HEK293 (cell line): ENCODE results near the gene BAIAP3.

ENCODE experiments used
- CTCF ChIA-PET: fragments of 350-600 bp; formaldehyde crosslinking; extraction: SDS; loops from one replicate; lab custom pipeline; 2021; ENCODE audit warnings: antibody characterized with exemption; lab: Yijun Ruan, JAX
- POLR2A ChIA-PET: fragments of 300-600 bp; formaldehyde crosslinking; extraction: SDS; loops from one replicate; lab custom pipeline; 2020; ENCODE audit warnings: antibody characterized with exemption, inconsistent platforms; lab: Yijun Ruan, JAX
- H3K27ac ChIP-seq: fragments of 200-500 bp; sonication (Bioruptor generic); 2 replicates; pipeline ENCODE4 v1.5.1; 2014; ENCODE audit warnings: low read depth, low read length, control low read depth, inconsistent platforms; ENCODE audit errors: extremely low read depth
- H3K36me3 ChIP-seq, 2 experiments: fragments of 200-500 bp in 1 of 2; sonication (Bioruptor generic) in 1 of 2; 1 replicate in 1 of 2; 2 replicates in 1 of 2; pipeline ENCODE4 v1.5.1; 2014 to 2017; ENCODE audit warnings: inconsistent platforms in 2 of 2, low read length in 2 of 2; ENCODE audit not compliant: control insufficient read depth in 2 of 2, insufficient read depth in 1 of 2
- H3K4me1 ChIP-seq: fragments of 200-500 bp; sonication (Bioruptor generic); 2 replicates; pipeline ENCODE4 v1.5.1; 2014; ENCODE audit warnings: mild to moderate bottlenecking, low read length, inconsistent platforms; ENCODE audit not compliant: control insufficient read depth, insufficient read depth
- H3K4me3 ChIP-seq: 2 replicates; pipeline ENCODE4 v1.5.1; 2011; ENCODE audit warnings: low read depth, mild to moderate bottlenecking, control low read depth, low read length, moderate library complexity
- H3K9me3 ChIP-seq: fragments of 200-500 bp; sonication (Bioruptor generic); 2 replicates; pipeline ENCODE4 v1.5.1; 2014; ENCODE audit warnings: low read depth, low read length, inconsistent platforms; ENCODE audit not compliant: control insufficient read depth, insufficient read depth
- AEBP2 ChIP-seq: fragments of 450-650 bp; formaldehyde crosslinking; IDR thresholded peaks from 2 replicates; pipeline ENCODE4 v1.5.1; 2016; ENCODE audit warnings: missing biosample characterization, missing genetic modification characterization, borderline replicate concordance
- HOXA7 ChIP-seq: sonication (generic); formaldehyde crosslinking; IDR thresholded peaks from 2 replicates; pipeline ENCODE4 v1.8.1; 2022; ENCODE audit warnings: missing genetic modification reagents, borderline replicate concordance
- KLF17 ChIP-seq: fragments of 450-650 bp; formaldehyde crosslinking; IDR thresholded peaks from 2 replicates; pipeline ENCODE4 v1.5.1; 2016; ENCODE audit warnings: missing biosample characterization, missing genetic modification characterization
- KLF9 ChIP-seq: fragments of 450-650 bp; formaldehyde crosslinking; IDR thresholded peaks from 2 replicates; pipeline ENCODE4 v1.5.1; 2016; ENCODE audit warnings: missing biosample characterization, missing genetic modification characterization, low read depth
- REPIN1 ChIP-seq: fragments of 450-650 bp; formaldehyde crosslinking; IDR thresholded peaks from 2 replicates; pipeline ENCODE4 v1.5.1; 2017; ENCODE audit warnings: missing biosample characterization, missing genetic modification characterization, low read depth
- REST ChIP-seq: fragments of 450-650 bp; formaldehyde crosslinking; IDR thresholded peaks from 2 replicates; pipeline ENCODE4 v1.5.1; 2016; ENCODE audit warnings: missing biosample characterization, missing genetic modification characterization
- SP7 ChIP-seq: fragments of 450-650 bp; formaldehyde crosslinking; IDR thresholded peaks from 2 replicates; pipeline ENCODE4 v1.5.1; 2016; ENCODE audit warnings: missing biosample characterization, missing genetic modification characterization
- TRIM28 ChIP-seq: IDR thresholded peaks from 2 replicates; pipeline ENCODE4 v1.6.1; 2011; ENCODE audit warnings: low read length, control low read depth, borderline replicate concordance
- YY2 ChIP-seq: fragments of 450-650 bp; formaldehyde crosslinking; IDR thresholded peaks from 2 replicates; pipeline ENCODE4 v1.5.1; 2016; ENCODE audit warnings: missing biosample characterization, missing genetic modification characterization
- ZBTB26 ChIP-seq: fragments of 450-650 bp; formaldehyde crosslinking; optimal IDR thresholded peaks from 2 replicates; pipeline ENCODE3; 2016; ENCODE audit warnings: missing biosample characterization, mild to moderate bottlenecking, missing genetic modification characterization
- ZFP69B ChIP-seq: fragments of 450-650 bp; formaldehyde crosslinking; IDR thresholded peaks from 2 replicates; pipeline ENCODE4 v1.5.1; 2016; ENCODE audit warnings: missing biosample characterization, missing genetic modification characterization
- ZNF121 ChIP-seq: fragments of 450-650 bp; formaldehyde crosslinking; IDR thresholded peaks from 2 replicates; pipeline ENCODE4 v1.5.1; 2016; ENCODE audit warnings: missing biosample characterization, missing genetic modification characterization
- ZNF140 ChIP-seq: fragments of 450-650 bp; formaldehyde crosslinking; IDR thresholded peaks from 2 replicates; pipeline ENCODE4 v1.5.1; 2016; ENCODE audit warnings: missing biosample characterization, missing genetic modification characterization
- ZNF157 ChIP-seq: fragments of 450-650 bp; formaldehyde crosslinking; IDR thresholded peaks from 2 replicates; pipeline ENCODE4 v1.5.1; 2016; ENCODE audit warnings: missing biosample characterization, missing genetic modification characterization
- ZNF175 ChIP-seq: fragments of 450-650 bp; formaldehyde crosslinking; IDR thresholded peaks from 2 replicates; pipeline ENCODE4 v1.5.1; 2016; ENCODE audit warnings: missing biosample characterization, missing genetic modification characterization
- ZNF18 ChIP-seq: fragments of 450-650 bp; formaldehyde crosslinking; IDR thresholded peaks from 2 replicates; pipeline ENCODE4 v1.5.1; 2016; ENCODE audit warnings: missing biosample characterization, missing genetic modification characterization
- ZNF292 ChIP-seq: fragments of 450-650 bp; formaldehyde crosslinking; IDR thresholded peaks from 2 replicates; pipeline ENCODE4 v1.5.1; 2016; ENCODE audit warnings: low read depth, missing biosample characterization, missing genetic modification characterization, borderline replicate concordance
- ZNF416 ChIP-seq: fragments of 450-650 bp; formaldehyde crosslinking; IDR thresholded peaks from 2 replicates; pipeline ENCODE4 v1.5.1; 2016; ENCODE audit warnings: missing biosample characterization, missing genetic modification characterization
- ZNF473 ChIP-seq: fragments of 450-650 bp; formaldehyde crosslinking; IDR thresholded peaks from 2 replicates; pipeline ENCODE4 v1.5.1; 2017; ENCODE audit warnings: missing biosample characterization, missing genetic modification characterization
- ZNF48 ChIP-seq: fragments of 450-650 bp; formaldehyde crosslinking; IDR thresholded peaks from 2 replicates; pipeline ENCODE4 v1.5.1; 2016; ENCODE audit warnings: missing biosample characterization, missing genetic modification characterization
- ZNF791 ChIP-seq: fragments of 450-650 bp; formaldehyde crosslinking; IDR thresholded peaks from 2 replicates; pipeline ENCODE4 v1.5.1; 2016; ENCODE audit warnings: missing biosample characterization, missing genetic modification characterization
- ZSCAN18 ChIP-seq: fragments of 450-650 bp; formaldehyde crosslinking; IDR thresholded peaks from 2 replicates; pipeline ENCODE4 v1.5.1; 2016; ENCODE audit warnings: missing biosample characterization, missing genetic modification characterization

The BAIAP3 gene

GRCh38 chr16:1357906-1358566, 24.6 kb downstream of the BAIAP3 start:
- peaks cover 8 to 38% of the 10 kb centered on the region in 2 experiments; a peak in 2 of 3 replicates for H3K36me3 ChIP-seq
- CTCF ChIA-PET = interaction anchor here (0.6 kb wide), 2 partner anchors 366 to 646 kb away, joined by 3 read pairs; no protein-coding TSS in a partner anchor
- H3K4me1 ChIP-seq = no peaks in the 10 kb centered on the region
- no peak for TF ChIP-seq ZNF157 (tag by site-specific recombination)
- no peak for TF ChIP-seq REST (tag by site-specific recombination)
- TF ChIP-seq SP7 (tag by site-specific recombination) = no peak
- no peak for TF ChIP-seq ZNF416 (tag by site-specific recombination)
- no peak for TF ChIP-seq KLF9 (tag by site-specific recombination)
- TF ChIP-seq ZNF175 (tag by site-specific recombination) = no peak
- no peak for TF ChIP-seq REPIN1 (tag by site-specific recombination)
- no peak for TF ChIP-seq ZNF140 (tag by site-specific recombination)
- no peak for TF ChIP-seq KLF17 (tag by site-specific recombination)
- no peak for TF ChIP-seq ZNF473
- POLR2A ChIA-PET = no interaction called here
- H3K9me3 ChIP-seq = no peaks in the 10 kb centered on the region
- no peak overlapping the region for H3K27ac ChIP-seq
- H3K4me3 ChIP-seq = no peak overlapping the region

- ChIA-PET POLR2A (interaction anchor here (0.6 kb wide), 1 partner anchor 33 kb away, joined by 6 read pairs; no protein-coding TSS in a partner anchor), CTCF (interaction anchor here (0.6 to 4.0 kb wide), 3 partner anchors 16 to 36 kb away, joined by 4 to 30 read pairs (median 5); no protein-coding TSS in a partner anchor)
- Histone ChIP-seq H3K4me1 (no peaks in the 10 kb centered on the region), H3K27ac (no peak overlapping the region), H3K9me3 (no peaks in the 10 kb centered on the region), H3K36me3 (peaks cover 8 to 75% of the 10 kb centered on the region in 2 experiments; a peak in 2 of 3 replicates), H3K4me3 (no peak overlapping the region)
- no peak for TF ChIP-seq AEBP2 (tag by site-specific recombination)
- TF ChIP-seq ZNF292 (tag by site-specific recombination) = no peak
- TF ChIP-seq HOXA7 = no peak
- no peak for TF ChIP-seq ZNF48 (tag by site-specific recombination)
- TF ChIP-seq YY2 = no peak
- no peak for TF ChIP-seq ZNF121
- TF ChIP-seq ZFP69B (tag by site-specific recombination) = no peak
- no peak for TF ChIP-seq ZSCAN18 (tag by site-specific recombination)
- no peak for TF ChIP-seq ZNF791 (tag by site-specific recombination)
- TF ChIP-seq ZNF18 (tag by site-specific recombination) = no peak
- no peak for TF ChIP-seq TRIM28
- TF ChIP-seq ZBTB26 (tag by site-specific recombination) = no peak
Measured at GRCh38 chr16:1361685-1362360, 28.4 kb downstream of the BAIAP3 start.
